GM18511 (cell line): ENCODE results near the gene MINDY3.

Experiments used
- ATAC-seq: cut with Tn5 transposase; IDR thresholded peaks from one replicate; pipeline ENCODE4 v1.9.1; 2021; ENCODE audit warnings: mild to moderate bottlenecking, moderate library complexity; ENCODE audit not compliant: unreplicated experiment

Gene MINDY3

DNA sequence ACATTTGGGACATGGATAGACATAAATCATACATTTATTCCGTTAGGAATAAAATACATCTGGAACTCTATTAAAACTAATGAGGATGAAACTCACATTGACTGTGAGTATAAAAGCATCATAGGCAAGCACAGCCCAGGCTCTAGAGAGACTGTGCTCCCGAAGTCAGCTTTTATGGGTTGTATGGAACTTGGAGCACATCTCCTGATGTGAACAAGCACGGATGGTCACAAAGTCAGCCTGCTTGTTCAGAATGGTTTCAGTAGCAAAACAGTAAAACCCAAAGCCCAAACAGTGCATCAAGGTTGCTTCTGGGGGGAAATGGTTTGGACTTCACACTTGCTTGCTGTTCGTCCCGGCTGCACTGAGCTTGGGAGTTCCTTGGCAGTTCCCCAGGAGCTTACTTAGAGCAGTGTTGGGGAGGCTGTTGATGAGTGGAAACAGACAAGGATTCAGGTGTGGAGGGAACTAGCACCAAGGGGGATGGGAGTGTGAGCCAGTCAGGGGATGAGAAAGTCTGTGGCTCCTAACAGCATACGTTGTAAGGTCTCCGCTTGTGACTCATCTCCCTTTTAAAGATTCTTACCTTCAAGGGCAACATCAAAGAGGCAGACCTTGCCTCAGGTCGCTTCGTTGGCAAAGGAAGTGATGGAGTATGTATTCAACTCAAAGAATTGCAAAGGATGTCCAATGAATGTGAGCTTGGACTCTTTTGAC, 120.9 kb downstream of the MINDY3 start:
- ATAC-seq: no peak

- no peak for ATAC-seq
Measured at GRCh38 chr10:15738270-15738925, 121.9 kb downstream of the MINDY3 start.

DNA sequence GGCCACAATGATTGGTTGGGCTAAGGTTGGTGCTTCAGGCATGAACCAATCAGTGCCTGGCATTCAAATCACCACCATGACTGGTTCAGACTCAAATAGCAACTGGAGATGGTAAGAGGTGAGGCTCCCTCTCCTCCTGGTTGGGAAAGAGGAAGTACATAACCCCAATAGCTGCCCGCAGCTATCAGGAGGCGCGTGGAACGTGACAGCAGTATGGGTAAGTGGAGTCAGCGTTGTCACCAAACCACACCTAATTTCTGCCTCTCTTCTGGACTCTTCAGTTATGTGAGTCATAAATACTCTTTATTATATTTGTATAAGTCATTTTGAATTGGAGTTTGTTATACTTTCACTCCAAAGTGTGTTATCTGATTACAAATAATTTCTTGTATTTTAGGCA, 122.7 kb downstream of the MINDY3 start:
- no peak for ATAC-seq

DNA sequence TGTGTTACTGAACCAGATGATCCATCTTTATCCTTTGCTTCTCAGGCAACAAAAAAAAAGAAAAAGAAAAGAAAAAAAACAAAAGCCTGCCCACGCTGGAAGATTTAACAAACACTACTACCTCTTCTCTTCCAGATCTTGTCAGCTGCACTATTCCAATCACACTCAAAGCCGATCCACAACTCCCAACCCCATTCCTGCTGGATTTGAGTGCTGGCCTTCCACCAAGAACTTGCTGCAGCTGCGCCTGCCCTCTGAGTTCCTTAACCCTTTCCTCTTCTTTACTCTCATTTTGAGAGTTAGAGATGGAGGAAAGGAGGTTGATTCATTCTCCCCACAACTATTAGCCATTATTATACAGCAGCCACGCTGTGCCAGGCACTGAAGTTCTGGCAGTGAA, 124.5 kb downstream of the MINDY3 start:
- no peak for ATAC-seq

DNA sequence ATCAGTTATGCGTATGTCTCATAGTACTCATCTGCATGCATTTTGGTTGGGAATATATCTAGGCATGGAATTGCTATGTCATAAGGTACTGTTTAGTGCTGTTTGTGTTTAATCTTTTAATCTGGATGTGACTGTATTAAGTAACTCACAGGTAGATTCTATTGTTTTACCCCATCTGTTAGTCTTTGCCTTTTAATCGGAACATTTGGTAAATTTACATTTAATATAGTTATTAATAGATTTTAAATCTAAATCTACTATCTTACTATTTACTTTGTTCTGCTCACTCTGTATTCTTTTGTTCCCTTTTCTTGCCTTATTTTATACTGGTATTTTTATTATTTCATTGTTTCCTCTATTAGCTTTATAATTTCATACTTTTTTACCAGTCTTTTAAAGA, 130.0 kb downstream of the MINDY3 start:
- no peak for ATAC-seq

- no peak for ATAC-seq
Measured at GRCh38 chr10:15729890-15730289, 130.4 kb downstream of the MINDY3 start.
